GM19043 (cell line): Measurements from ENCODE around the gene SMPD1.

Experiments used
- ATAC-seq: cut with Tn5 transposase; IDR thresholded peaks from one replicate; pipeline ENCODE4 v1.9.1; 2021; ENCODE audit warnings: low read depth; ENCODE audit not compliant: unreplicated experiment

The SMPD1 gene

DNA sequence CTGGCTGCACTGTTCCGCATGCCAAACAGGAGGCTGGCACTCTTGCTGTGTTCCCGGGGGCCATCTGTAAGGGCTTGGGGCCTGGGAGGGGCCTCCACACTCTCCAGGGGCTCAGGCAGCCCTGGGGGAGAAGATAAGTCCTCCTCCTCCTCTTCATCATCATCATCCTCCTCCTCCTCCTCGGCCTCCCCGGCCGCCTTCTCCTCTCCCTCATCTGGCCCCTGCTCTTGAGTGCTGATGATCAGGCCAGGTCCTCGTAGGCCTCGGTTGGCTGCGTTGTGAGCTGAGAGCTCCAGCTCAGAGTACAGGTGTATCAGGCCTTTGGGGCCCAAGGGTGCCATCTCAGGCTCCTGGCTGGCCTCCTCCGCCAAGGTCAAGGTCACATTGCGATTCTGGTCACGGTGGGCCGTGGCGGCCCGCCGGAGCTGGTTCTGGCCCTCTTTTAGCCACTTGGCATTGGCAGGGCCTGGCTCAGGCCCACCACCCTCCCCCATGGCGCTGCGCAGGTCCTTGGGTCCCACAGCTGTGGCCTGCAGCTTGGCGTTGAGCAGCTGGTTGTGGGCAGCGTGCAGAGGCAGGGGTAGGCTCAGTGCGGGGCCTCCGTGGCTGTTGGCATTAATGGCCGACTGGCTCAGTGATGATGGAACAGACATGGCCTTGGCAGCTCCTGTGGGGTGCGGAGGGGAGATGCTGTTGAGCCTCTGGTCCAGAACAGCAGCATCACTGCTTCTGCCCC, 20.6 kb downstream of the SMPD1 start:
- no peak for ATAC-seq

GRCh38 chr11:6411594-6412031, 21.3 kb downstream of the SMPD1 start:
- ATAC-seq: no peak

- no peak for ATAC-seq
Observed at GRCh38 chr11:6413791-6414201, 23.5 kb downstream of the SMPD1 start.

DNA sequence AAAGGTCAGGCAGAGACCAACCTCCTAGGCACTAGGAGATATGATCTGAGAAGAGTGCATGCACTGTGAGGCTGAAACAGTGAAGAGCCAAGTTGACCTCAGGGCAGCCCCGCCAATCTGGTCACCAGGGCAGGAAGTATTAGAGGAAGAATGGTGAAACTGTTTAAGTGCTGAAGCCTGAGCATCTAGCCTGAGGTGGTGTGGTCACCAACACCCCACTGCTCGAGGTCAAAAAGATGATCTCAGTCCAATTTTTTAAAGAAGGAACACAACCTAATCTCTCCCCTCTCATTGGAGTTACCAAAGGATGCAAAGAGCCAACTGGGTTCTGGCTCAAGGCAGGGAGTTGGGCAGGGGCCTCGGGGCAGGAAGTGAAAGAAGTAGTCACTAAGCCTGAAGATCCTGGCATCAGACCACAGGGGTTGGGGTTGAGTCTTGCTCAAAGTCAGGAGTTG, 24.6 kb downstream of the SMPD1 start:
- ATAC-seq: peak; percentile 35

DNA sequence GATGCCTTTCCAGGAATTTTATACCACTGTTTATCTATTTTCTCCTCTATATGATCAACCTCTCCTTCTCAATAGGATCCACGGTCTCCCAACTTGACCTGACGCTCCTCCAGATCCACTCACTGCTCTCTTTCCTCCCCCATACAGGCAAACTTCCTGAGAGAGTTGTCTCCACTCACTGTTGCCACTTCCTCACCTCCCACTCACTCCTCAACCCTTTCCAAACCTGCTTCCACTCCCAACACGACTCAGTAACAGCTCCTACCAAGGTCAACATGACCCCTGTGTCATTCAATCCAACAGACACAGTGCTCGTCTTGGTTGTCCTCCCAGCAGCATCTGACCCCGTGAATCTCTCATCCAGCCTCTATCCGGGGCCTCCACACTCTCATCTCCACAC, 25.5 kb downstream of the SMPD1 start:
- ATAC-seq: no peak

- ATAC-seq: no peak
Observed at GRCh38 chr11:6417907-6418556, 27.8 kb downstream of the SMPD1 start.

DNA sequence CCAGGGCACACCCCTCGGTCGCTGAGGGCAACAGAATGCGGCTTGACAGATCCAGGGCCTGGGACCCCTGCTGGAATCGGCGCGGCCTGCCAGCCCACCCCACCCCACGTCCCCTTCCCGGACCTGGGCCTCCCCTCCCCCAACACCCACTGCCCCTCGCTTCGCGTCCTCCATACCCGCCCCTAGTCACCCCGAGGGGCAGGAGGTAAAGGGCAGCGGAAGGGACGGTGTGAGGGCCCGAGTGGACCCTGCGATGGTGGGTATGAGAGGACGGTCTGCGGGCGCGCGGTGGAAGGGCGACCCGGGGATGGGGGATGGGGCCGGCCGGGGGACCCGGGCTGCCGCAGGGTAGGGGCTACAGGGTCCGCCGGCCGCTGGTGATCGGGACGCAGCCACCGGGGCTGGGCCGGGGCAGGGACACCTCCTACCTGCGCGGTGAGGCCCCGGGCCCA, 28.3 kb downstream of the SMPD1 start:
- peak; percentile 11 for ATAC-seq

DNA sequence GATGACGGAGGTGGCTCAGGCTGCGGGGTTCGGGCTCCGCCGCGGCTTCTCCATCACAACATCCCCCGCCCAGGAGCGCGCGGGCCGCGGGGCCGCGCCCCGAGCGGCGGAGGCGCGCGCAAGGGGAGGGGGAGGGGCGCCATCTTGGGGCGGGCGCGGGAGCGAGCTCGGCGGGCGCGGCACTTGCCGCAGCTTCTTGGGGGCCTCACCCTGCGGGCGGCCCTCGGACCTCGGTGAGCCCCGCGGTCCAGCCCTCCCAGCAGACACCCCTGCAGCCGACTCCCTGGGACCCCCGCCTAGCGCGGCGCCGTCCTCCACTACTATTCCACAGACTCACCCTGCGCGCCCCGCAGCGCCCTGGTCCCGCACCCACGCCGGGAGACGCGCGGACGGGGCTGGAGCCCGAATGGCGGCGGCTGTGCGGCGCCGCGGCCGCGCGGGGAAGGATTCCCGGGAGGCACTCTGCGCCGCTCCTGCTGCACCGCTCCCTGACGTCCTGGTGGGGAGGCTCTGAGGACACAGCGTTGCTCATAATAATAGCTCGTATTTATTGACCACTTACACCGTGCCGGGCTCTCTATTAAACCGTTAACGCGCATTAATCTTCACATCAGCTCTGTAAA, 28.8 kb downstream of the SMPD1 start, which contains the start of gene APBB1:
APBB1 (minus strand) TSS at position 86 of the 623 bp plus-strand sequence. CDS start 7,747 bp downstream, outside the sequence.
- peak; percentile 43 for ATAC-seq

DNA sequence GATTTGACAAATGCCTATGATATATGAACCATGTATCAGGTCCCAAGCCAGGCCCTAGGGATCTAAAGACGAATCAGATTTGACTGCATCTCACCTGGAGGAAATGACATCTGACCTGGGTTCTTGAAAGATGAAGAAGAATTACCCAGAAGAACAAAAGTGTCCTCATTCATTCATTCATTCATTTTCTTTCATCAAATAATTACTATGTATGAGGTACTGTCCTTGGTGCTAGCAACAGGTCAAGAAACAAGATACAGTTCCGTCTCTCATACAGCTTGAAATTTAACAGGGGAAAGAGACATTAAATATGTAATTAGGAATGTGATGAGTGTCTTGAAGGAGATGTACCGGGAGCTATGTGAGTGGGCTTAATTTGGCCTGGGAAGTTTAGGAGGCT, 30.4 kb downstream of the SMPD1 start:
- no peak for ATAC-seq

DNA sequence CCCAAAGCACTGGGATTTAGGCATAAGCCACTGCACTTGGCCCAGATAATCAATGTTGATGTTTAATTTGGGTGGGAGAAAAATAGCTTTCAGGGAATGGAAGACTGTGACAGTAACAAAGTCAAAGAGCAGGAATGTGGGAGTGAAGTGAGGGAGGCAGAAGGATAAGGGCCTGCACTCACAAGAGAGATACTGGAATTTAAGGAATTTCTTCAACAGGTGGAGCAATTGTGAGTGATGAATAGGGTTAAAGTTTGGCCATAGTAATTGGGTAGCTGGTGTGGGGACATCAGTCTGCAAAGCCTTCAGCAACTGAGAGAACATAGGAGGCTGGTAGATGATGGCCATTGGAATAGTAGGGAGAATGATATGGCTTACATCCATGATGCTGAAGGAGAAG, 37.2 kb downstream of the SMPD1 start:
- no peak for ATAC-seq

GRCh38 chr11:6431861-6432260, 41.6 kb downstream of the SMPD1 start:
- ATAC-seq: no peak

DNA sequence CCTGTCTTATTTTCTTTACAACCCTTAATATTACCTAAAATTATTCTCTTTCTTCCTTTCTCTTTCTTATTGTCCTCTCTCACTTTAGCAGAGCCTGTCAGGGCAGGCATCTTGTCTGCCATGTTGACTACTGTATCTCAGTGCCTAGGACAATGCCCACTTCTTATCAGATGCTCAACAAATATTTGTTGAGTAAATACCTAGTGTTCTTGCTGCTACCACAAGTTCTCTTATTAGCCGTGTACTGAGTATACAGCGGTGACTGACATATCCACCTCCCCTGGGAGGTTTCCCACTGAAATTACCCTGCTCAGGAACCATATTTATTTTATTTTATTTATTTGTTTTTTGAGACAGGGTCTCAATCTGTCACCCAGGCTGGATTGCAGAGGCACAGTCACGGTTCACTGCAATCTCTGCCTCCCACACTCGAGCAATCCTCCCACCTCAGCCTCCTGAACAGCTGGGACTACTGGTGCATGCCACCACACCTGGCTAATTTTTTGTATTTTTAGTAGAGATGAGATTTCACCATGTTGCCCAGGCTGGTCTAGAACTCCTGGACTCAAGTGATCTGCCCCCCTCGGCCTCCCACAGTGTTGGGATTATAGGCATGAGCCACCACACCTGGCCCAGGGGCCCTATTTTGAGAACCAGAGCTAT, 43.9 kb downstream of the SMPD1 start:
- no peak for ATAC-seq

DNA sequence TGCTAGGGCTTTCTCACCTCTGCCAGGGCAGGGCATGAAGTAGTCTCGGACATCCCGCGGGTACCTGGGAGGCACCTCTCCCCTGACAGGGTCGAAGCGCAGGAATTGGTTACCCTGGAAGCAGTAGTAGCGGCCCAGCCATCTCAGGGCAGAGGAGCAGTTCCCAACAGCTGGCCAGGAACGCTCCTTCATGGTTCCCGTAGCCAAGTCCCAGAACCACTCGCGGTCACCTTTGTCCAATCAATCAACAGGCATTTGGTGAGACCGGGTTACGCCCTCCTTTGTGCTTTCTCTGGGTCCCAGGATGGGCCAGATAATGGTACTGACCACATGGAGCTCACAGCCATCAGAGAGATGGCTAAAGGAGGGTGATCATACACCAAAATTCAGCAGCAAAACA, 47.1 kb downstream of the SMPD1 start:
- ATAC-seq: no peak

DNA sequence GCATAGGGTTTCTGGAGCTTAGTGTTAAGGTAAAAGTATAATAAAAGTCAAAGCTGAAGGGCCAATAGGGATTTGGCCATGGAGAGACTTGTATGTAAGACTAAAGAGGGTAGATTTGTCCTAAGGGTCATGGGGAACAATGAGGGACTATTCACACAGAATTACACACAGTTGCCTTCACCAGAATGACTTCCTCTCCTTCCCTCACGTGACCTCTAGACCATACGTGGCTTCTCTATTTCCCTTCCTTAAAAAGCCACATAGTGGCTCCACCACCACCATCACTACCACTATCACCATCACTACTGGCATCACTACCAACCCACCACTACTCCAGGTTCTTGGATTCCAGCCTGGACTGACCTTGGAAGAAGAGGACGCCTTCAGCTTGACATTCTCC, 47.7 kb downstream of the SMPD1 start:
- ATAC-seq: no peak

GRCh38 chr11:6438979-6439571, 48.8 kb downstream of the SMPD1 start:
- ATAC-seq: no peak

GRCh38 chr11:6440906-6441358, 50.7 kb downstream of the SMPD1 start, which contains the start of gene HPX:
HPX (minus strand) TSS chr11:6440987; CDS start chr11:6440963, 24 bp downstream.
- ATAC-seq: no peak

- ATAC-seq: no peak
Observed at GRCh38 chr11:6442441-6442840, 52.2 kb downstream of the SMPD1 start.

- peak; percentile 77 for ATAC-seq
Observed at GRCh38 chr11:6443269-6444003, 53.2 kb downstream of the SMPD1 start.
